Esophagus squamous epithelium (tissue), 4 donors: ENCODE results near the gene PLIN5.

Source experiments
- CTCF ChIP-seq, 6 experiments: fragments of 450-650 bp in 4 of 6; fragments of 200-600 bp in 2 of 6; sonication (generic) in 2 of 6; IDR thresholded peaks; one replicate each; pipeline ENCODE4 v1.5.1; 2016 to 2019; ENCODE audit warnings: antibody characterized with exemption in 6 of 6, mild to moderate bottlenecking in 4 of 6, moderate library complexity in 4 of 6
- POLR2A ChIP-seq, 4 donors: fragments of 450-650 bp; IDR thresholded peaks; one replicate each; pipeline ENCODE4 v1.6.1; 2017; ENCODE audit warnings: antibody characterized with exemption in 4 of 4, mild to moderate bottlenecking in 4 of 4, moderate library complexity in 3 of 4

DNA sequence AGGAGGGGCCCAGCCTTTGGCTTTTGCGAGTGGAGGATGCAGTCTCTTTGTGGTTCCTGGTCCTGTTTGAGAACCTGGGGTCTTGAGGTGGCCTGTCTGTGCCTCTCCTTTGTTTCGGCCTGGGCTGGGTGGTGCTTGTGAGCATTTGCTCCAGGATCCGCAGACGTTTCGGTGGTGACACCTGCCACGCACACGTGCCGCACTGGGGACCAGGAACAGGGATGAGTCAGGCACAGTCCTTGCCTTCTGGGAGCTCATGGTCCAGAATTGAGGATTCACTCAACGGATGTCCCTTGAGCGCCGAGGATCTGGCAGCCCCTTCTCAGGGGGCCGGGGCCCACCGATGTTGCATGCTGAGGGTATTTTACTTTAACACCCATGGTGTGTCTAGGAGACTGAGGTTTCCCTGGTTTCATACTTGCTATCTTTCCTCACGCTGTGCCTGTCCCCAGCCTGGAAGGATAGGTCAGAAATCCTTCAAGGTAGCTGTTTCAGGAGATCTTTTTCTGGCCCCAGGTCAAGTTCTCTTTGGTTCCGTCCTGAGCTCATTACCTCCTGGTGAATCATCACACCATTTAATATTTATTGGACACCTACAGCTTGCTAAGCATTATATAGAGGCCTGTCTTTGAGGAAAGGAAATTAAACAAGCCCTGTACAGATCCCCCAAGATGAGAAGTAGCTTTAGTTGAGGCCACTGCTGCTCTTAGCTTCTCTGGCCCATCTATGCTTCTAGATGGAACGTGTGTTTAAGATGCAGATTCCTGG lies 57.8 kb downstream of the PLIN5 start:
- TF ChIP-seq CTCF (IDR thresholded peaks at IDR 0.05) = no peak
- no peak for TF ChIP-seq POLR2A (IDR thresholded peaks at IDR 0.05)
